Measurements from ENCODE around the gene SLC48A1.

DNA sequence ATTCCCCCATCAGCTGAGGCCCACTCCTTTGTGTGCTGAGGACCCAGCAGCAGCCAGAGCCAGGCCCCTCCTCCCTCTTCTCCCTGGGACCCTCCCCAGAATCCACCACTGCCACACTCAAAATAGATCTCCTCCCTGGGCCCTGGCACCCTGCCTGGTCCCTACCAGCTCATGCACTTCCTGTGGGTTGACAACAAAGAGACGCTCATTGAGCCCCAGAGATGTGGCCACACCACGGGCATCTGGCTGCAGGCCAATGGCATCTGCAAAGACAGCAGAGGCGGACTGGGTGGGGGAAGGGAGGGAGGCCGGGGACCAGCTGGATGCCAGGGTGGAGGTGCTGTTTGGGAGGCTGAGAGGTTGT, 31.7 kb upstream of the SLC48A1 start:
- no peak for TF ChIP-seq POLR2AphosphoS5 (IDR thresholded peaks at IDR 0.05)
- TF ChIP-seq, protein P1, sequence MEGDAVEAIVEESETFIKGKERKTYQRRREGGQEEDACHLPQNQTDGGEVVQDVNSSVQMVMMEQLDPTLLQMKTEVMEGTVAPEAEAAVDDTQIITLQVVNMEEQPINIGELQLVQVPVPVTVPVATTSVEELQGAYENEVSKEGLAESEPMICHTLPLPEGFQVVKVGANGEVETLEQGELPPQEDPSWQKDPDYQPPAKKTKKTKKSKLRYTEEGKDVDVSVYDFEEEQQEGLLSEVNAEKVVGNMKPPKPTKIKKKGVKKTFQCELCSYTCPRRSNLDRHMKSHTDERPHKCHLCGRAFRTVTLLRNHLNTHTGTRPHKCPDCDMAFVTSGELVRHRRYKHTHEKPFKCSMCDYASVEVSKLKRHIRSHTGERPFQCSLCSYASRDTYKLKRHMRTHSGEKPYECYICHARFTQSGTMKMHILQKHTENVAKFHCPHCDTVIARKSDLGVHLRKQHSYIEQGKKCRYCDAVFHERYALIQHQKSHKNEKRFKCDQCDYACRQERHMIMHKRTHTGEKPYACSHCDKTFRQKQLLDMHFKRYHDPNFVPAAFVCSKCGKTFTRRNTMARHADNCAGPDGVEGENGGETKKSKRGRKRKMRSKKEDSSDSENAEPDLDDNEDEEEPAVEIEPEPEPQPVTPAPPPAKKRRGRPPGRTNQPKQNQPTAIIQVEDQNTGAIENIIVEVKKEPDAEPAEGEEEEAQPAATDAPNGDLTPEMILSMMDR (IDR thresholded peaks at IDR 0.05): no peak
- no peak for TF ChIP-seq EP300 (IDR thresholded peaks at IDR 0.05)
- TF ChIP-seq POLR2A (IDR thresholded peaks at IDR 0.05): no peak
